Measurements from ENCODE around the gene MRPS10.
"Not testable (repeated sequence)": the region's sequence is repeated elsewhere in the genome, so short reads cannot be mapped to it uniquely, and the experiment has no call there.

The MRPS10 gene

DNA sequence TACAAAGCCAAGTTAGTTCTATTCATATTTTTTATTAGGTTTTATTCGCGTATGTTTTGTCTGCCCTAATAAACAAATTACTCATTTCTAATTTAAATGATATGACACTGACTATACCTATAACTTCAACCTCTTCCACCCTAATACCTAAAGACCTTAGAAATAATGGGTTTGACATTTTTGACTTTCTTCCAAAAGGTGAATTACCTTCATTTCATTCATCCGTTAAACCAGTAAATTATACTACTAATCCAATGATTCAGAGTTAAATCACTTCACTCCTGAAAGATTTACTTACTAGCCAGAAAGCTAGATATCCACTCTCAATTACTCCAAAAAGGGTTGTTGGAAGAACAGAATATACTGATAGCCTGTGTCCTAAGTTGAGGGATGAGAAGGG, 5.2 kb downstream of the MRPS10 start:
- H3K4me3 ChIP-seq (replicated peaks; ENCODE audit: low read depth, low read length): no peak overlapping the region
- no peak for DNase-seq (ENCODE audit: low read depth)
- TF ChIP-seq, protein P1, sequence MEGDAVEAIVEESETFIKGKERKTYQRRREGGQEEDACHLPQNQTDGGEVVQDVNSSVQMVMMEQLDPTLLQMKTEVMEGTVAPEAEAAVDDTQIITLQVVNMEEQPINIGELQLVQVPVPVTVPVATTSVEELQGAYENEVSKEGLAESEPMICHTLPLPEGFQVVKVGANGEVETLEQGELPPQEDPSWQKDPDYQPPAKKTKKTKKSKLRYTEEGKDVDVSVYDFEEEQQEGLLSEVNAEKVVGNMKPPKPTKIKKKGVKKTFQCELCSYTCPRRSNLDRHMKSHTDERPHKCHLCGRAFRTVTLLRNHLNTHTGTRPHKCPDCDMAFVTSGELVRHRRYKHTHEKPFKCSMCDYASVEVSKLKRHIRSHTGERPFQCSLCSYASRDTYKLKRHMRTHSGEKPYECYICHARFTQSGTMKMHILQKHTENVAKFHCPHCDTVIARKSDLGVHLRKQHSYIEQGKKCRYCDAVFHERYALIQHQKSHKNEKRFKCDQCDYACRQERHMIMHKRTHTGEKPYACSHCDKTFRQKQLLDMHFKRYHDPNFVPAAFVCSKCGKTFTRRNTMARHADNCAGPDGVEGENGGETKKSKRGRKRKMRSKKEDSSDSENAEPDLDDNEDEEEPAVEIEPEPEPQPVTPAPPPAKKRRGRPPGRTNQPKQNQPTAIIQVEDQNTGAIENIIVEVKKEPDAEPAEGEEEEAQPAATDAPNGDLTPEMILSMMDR (IDR thresholded peaks at IDR 0.05; ENCODE audit: low read length, missing control alignments): no peak

DNA sequence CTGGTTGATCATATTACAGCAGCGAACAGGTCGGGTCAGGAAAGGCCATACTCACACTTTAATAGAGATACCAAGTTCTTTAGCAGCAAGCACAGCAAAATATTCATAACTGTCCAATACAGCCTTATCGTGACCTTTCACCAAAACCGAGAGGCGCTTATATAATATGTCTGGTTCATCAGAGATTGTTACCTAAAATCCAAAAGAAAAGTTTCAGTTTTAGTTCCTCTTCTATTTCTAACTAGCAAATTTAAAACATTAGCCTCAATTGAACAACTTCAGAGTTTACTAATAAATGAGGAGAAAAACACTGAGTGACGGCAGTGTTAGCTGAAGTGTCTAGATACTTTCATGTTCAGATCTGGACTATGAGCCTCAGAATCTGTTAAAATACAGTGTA, 5.9 kb downstream of the MRPS10 start:
- no peak overlapping the region for H3K4me3 ChIP-seq (replicated peaks; ENCODE audit: low read depth, low read length)
- no peak for DNase-seq (ENCODE audit: low read depth)
- TF ChIP-seq, protein P1 (IDR thresholded peaks at IDR 0.05; ENCODE audit: low read length, missing control alignments): no peak

DNA sequence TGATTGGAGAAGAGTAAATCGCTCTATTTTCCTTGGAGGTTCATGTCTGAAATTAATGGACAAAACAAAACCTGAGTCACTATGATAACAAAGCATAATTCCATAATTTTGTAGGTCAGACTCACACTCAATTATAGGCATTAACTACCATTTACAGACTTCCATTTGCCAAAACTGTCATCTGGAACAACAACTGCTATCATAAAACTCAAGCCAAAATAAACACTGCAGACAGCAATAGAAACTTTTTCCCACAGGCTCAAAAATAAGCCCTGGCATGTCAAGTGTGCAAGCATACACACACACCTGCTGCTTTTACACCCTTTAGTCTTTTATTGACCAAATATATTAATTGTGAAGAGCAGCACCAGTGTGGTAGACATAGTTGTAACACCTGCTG, 7.1 kb downstream of the MRPS10 start:
- no peak overlapping the region for H3K4me3 ChIP-seq (replicated peaks; ENCODE audit: low read depth, low read length)
- DNase-seq (ENCODE audit: low read depth): no peak
- TF ChIP-seq, protein P1 (IDR thresholded peaks at IDR 0.05; ENCODE audit: low read length, missing control alignments): no peak

GRCh38 chr6:42207559-42207958, 10.1 kb downstream of the MRPS10 start:
- not testable (repeated sequence) for H3K4me3 ChIP-seq (replicated peaks; ENCODE audit: low read depth, low read length); DNase-seq (ENCODE audit: low read depth)

- no peak for DNase-seq (ENCODE audit: low read depth)
- TF ChIP-seq, protein P1 (IDR thresholded peaks at IDR 0.05; ENCODE audit: low read length, missing control alignments): no peak
- no peak overlapping the region for H3K4me3 ChIP-seq (replicated peaks; ENCODE audit: low read depth, low read length)
These were observed 12.8 kb downstream of the MRPS10 start for GRCh38 chr6:42204768-42205282.

DNA sequence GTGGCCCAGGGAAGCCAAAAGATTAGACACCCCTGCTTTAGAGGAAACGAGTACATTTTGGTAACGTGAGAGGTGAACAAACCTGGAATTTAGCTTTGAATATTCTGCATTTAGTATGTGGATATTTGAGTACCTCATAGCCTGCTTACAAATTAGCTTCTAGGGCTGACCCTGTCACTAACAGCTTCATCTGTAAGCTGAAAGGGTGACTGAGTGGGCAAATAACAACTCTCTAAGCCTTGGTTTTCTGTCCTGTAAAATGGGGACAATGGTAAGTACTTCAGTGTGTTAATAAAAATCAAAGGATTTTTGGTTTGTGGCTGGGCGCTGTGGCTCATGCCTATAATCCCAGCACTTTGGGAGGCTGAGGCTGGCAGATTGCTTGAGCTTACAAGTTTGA, 14.5 kb downstream of the MRPS10 start:
- TF ChIP-seq, protein P1 (IDR thresholded peaks at IDR 0.05; ENCODE audit: low read length, missing control alignments): no peak
- DNase-seq (ENCODE audit: low read depth): no peak
- H3K4me3 ChIP-seq (replicated peaks; ENCODE audit: low read depth, low read length): no peak overlapping the region

DNA sequence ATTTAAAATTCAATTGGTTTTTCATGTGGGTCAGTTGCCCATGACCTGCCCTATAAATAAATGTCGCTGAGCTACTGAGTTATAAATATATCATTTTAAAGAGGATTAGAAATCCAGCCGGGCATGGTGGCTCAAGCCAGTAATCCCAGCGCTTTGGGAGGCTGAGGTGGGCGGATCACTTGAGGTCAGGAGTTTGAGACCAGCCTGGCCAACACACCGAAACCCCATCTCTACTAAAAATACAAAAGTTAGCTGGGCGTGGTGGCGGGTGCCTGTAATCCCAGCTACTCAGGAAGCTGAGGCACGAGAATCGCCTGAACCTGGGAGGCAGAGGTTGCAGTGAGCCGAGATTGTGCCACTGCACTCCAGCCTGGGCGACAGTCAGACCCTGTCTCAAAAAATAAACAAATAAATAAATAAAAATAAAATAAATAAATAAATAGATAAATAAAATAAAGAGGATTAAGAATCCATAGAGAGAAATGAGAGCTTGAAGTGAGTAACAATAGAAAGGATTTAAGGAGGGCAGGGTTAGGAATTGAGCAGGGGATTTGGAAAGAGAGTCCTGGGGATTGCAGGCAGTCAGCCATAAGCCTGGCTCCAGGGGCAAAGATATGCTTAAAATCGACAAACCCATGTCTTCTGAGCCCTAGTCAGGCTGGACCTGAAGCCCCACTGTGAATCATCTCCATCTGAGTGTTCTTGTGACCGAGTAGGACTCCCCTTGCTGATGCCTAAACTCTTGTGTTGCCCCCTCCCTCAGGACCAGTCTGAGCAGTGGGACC, 15.3 kb downstream of the MRPS10 start:
- H3K4me3 ChIP-seq (replicated peaks; ENCODE audit: low read depth, low read length); DNase-seq (ENCODE audit: low read depth): not testable (repeated sequence)

DNA sequence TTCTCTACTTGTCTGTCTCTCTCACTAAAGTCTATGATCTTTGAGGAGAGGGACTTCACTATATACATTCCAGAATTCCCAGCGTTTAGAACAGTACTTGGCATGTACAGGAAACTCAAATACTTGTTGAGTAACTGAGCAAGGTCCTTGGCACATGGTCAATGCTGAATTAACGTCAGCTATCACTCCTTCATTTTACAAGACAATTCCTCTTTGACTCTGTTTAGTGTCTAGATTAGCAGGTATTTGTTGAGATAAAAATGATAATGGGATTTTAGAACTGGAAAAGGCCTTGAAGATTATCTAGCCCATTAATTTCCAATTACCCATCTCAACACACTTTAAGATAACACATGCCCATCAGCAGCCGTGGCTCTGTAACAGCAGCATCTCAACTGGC, 16.3 kb downstream of the MRPS10 start:
- TF ChIP-seq, protein P1 (IDR thresholded peaks at IDR 0.05; ENCODE audit: low read length, missing control alignments): no peak
- peak; percentile 59 for DNase-seq (ENCODE audit: low read depth)
- no peak overlapping the region for H3K4me3 ChIP-seq (replicated peaks; ENCODE audit: low read depth, low read length)

All from fibroblast of pulmonary artery (primary cell).